Osteoblast (primary cell): ENCODE measurements around the gene PRKCB. TPM values are rescaled to one million over a fixed set of nuclear protein-coding genes. Genes with fewer than 3 reads are reported as not detected.

ENCODE experiments used
- DNase-seq: peaks from one replicate; pipeline ENCODE4 v3.0.0; 2011; ENCODE audit warnings: low spot score, mixed read lengths; ENCODE audit not compliant: insufficient read length; ENCODE audit errors: missing footprints
- H2AFZ ChIP-seq: 2 replicates; pipeline ENCODE4 v1.6.0; 2011; ENCODE audit warnings: mild to moderate bottlenecking, low read length
- H3K27ac ChIP-seq: 2 replicates; pipeline ENCODE4 v1.5.1; 2011; ENCODE audit warnings: mild to moderate bottlenecking, low read depth, low read length, moderate library complexity
- H3K27me3 ChIP-seq: 2 replicates; pipeline ENCODE4 v1.6.0; 2012; ENCODE audit warnings: mild to moderate bottlenecking, control low read depth, inconsistent platforms, low read length, moderate library complexity; ENCODE audit not compliant: insufficient read depth
- H3K36me3 ChIP-seq: 2 replicates; pipeline ENCODE4 v1.5.1; 2011; ENCODE audit warnings: mild to moderate bottlenecking, low read length, control low read depth, moderate library complexity; ENCODE audit not compliant: insufficient read depth
- H3K4me1 ChIP-seq: 2 replicates; pipeline ENCODE4 v1.5.1; 2011; ENCODE audit warnings: mild to moderate bottlenecking, low read length, control low read depth, moderate library complexity; ENCODE audit not compliant: insufficient read depth
- H3K4me2 ChIP-seq: 2 replicates; pipeline ENCODE4 v1.6.0; 2011; ENCODE audit warnings: mild to moderate bottlenecking, low read length; ENCODE audit not compliant: insufficient read depth
- H3K4me3 ChIP-seq: fragments of 200-600 bp; sonication (generic); 3 replicates; pipeline ENCODE4 v1.5.1; 2012; ENCODE audit warnings: mild to moderate bottlenecking, low read length, inconsistent platforms; ENCODE audit not compliant: insufficient read depth
- H3K79me2 ChIP-seq: 2 replicates; pipeline ENCODE4 v1.6.0; 2012; ENCODE audit warnings: mild to moderate bottlenecking, low read length, control low read depth, inconsistent platforms; ENCODE audit not compliant: insufficient read depth
- H3K9me3 ChIP-seq: 2 replicates; pipeline ENCODE4 v1.5.1; 2011; ENCODE audit warnings: low read depth, low read length, control low read depth
- H4K20me1 ChIP-seq: 2 replicates; pipeline ENCODE4 v1.6.0; 2012; ENCODE audit warnings: mild to moderate bottlenecking, low read length, control low read depth; ENCODE audit not compliant: insufficient read depth
- CTCF ChIP-seq: IDR thresholded peaks from 2 replicates; pipeline ENCODE4 v1.5.1; 2011; ENCODE audit warnings: mild to moderate bottlenecking, low read depth, low read length, moderate library complexity; ENCODE audit errors: extremely low read depth
- total RNA-seq: library from RNA; depleted of rRNA; stranded (reverse); fragments of >200 nt; gene quantifications from 2 replicates; pipeline ENCODE4 v1.2.3, GENCODE V29; 2012

PRKCB gene
- total RNA-seq, 1 donor, result under 0.01 TPM

- no peaks in the 10 kb centered on the region for H3K27me3 ChIP-seq
- DNase-seq, result no peak
- H3K27ac ChIP-seq, result no peak overlapping the region
- no peaks in the 10 kb centered on the region for H3K79me2 ChIP-seq
- H3K4me3 ChIP-seq, result no peak overlapping the region
- no peaks in the 10 kb centered on the region for H3K36me3 ChIP-seq
- H4K20me1 ChIP-seq, result no peaks in the 10 kb centered on the region
- no peaks in the 10 kb centered on the region for H3K9me3 ChIP-seq
- no peak overlapping the region for H2AFZ ChIP-seq
- H3K4me1 ChIP-seq, result no peaks in the 10 kb centered on the region
- no peak overlapping the region for H3K4me2 ChIP-seq
- TF ChIP-seq CTCF, result no peak
Measured at GRCh38 chr16:23859713-23860269, 24.0 kb downstream of the PRKCB start.

- TF ChIP-seq CTCF, result no peak
- Histone ChIP-seq H3K36me3 (no peaks in the 10 kb centered on the region), H3K4me2 (no peak overlapping the region), H4K20me1 (no peaks in the 10 kb centered on the region), H3K4me1 (no peaks in the 10 kb centered on the region), H3K9me3 (no peaks in the 10 kb centered on the region), H2AFZ (no peak overlapping the region), H3K4me3 (no peak overlapping the region), H3K79me2 (no peaks in the 10 kb centered on the region), H3K27ac (no peak overlapping the region), H3K27me3 (no peaks in the 10 kb centered on the region)
- DNase-seq, result no peak
Measured at GRCh38 chr16:23861874-23862273, 26.1 kb downstream of the PRKCB start.

GRCh38 chr16:23862556-23862955 is 26.8 kb downstream of the PRKCB start:
- Histone ChIP-seq H3K79me2 (no peaks in the 10 kb centered on the region), H3K36me3 (no peaks in the 10 kb centered on the region), H4K20me1 (no peaks in the 10 kb centered on the region), H3K27me3 (no peaks in the 10 kb centered on the region), H3K27ac (no peak overlapping the region), H3K9me3 (no peaks in the 10 kb centered on the region), H2AFZ (no peak overlapping the region), H3K4me1 (no peaks in the 10 kb centered on the region), H3K4me2 (no peak overlapping the region), H3K4me3 (no peak overlapping the region)
- DNase-seq, result no peak
- no peak for TF ChIP-seq CTCF

- DNase-seq, result no peak
- H4K20me1 ChIP-seq, result no peaks in the 10 kb centered on the region
- H3K4me1 ChIP-seq, result no peaks in the 10 kb centered on the region
- no peaks in the 10 kb centered on the region for H3K27me3 ChIP-seq
- no peaks in the 10 kb centered on the region for H3K36me3 ChIP-seq
- no peaks in the 10 kb centered on the region for H3K9me3 ChIP-seq
- H3K4me2 ChIP-seq, result no peak overlapping the region
- no peak overlapping the region for H3K27ac ChIP-seq
- no peak for TF ChIP-seq CTCF
- H3K4me3 ChIP-seq, result no peak overlapping the region
- H2AFZ ChIP-seq, result no peak overlapping the region
- H3K79me2 ChIP-seq, result no peaks in the 10 kb centered on the region
Measured at GRCh38 chr16:23863511-23864422, 28.0 kb downstream of the PRKCB start.
